NCI-H2107 treated with DMSO at 0.1 percent for 48 hours (cell line): ENCODE results near the gene LANCL1.
A peak's percentile ranks its signal among the peaks of the same experiment; 100 is the strongest.
"Not testable (repeated sequence)": the region's sequence is repeated elsewhere in the genome, so short reads cannot be mapped to it uniquely, and the experiment has no call there.

Source experiments
- DNase-seq: peaks from one replicate; lab custom pipeline; 2025; ENCODE audit not compliant: unreplicated experiment; lab: John Stamatoyannopoulos, UW

The LANCL1 gene

GRCh38 chr2:210459880-210460279 is 16.7 kb downstream of the LANCL1 start:
- DNase-seq: no peak

GRCh38 chr2:210459407-210459806 is 17.2 kb downstream of the LANCL1 start:
- DNase-seq: no peak

GRCh38 chr2:210458395-210458794 is 18.2 kb downstream of the LANCL1 start:
- no peak for DNase-seq

GRCh38 chr2:210456571-210456970 is 20.0 kb downstream of the LANCL1 start:
- DNase-seq: no peak

- DNase-seq: no peak
Measured at GRCh38 chr2:210454336-210454735, 22.2 kb downstream of the LANCL1 start.

- no peak for DNase-seq
Measured at GRCh38 chr2:210452194-210452593, 24.4 kb downstream of the LANCL1 start.

- DNase-seq: not testable (repeated sequence)
Measured at GRCh38 chr2:210450942-210451341, 25.6 kb downstream of the LANCL1 start.

- no peak for DNase-seq
Measured at GRCh38 chr2:210445732-210446131, 30.8 kb downstream of the LANCL1 start.

- DNase-seq: peak; percentile 7
Measured at GRCh38 chr2:210445116-210445707, 31.3 kb downstream of the LANCL1 start.

- DNase-seq: no peak
Measured at GRCh38 chr2:210443527-210443926, 33.0 kb downstream of the LANCL1 start.

GRCh38 chr2:210442878-210443277 is 33.7 kb downstream of the LANCL1 start:
- no peak for DNase-seq

GRCh38 chr2:210442457-210442856 is 34.1 kb downstream of the LANCL1 start:
- DNase-seq: no peak

GRCh38 chr2:210440206-210440605 is 36.4 kb downstream of the LANCL1 start:
- DNase-seq: peak; percentile 35

- DNase-seq: no peak
Measured at GRCh38 chr2:210435439-210435838, 41.1 kb downstream of the LANCL1 start.

GRCh38 chr2:210432633-210433032 is 43.9 kb downstream of the LANCL1 start:
- no peak for DNase-seq

- DNase-seq: no peak
Measured at GRCh38 chr2:210429403-210430137, 47.0 kb downstream of the LANCL1 start.

GRCh38 chr2:210428393-210429179 is 48.0 kb downstream of the LANCL1 start:
- DNase-seq: no peak

GRCh38 chr2:210427309-210427708 is 49.2 kb downstream of the LANCL1 start:
- not testable (repeated sequence) for DNase-seq

- DNase-seq: no peak
Measured at GRCh38 chr2:210422366-210422765, 54.2 kb downstream of the LANCL1 start.

GRCh38 chr2:210421916-210422315 is 54.6 kb downstream of the LANCL1 start:
- DNase-seq: peak; percentile 19

GRCh38 chr2:210412660-210413059 is 63.9 kb downstream of the LANCL1 start:
- no peak for DNase-seq

- DNase-seq: no peak
Measured at GRCh38 chr2:210410542-210410941, 66.0 kb downstream of the LANCL1 start.
